MM.1S (cell line): ENCODE data around the gene SLFN5.
"Not testable (repeated sequence)": the region's sequence is repeated elsewhere in the genome, so short reads cannot be mapped to it uniquely, and the experiment has no call there.

Experiments
- DNase-seq: peaks from one replicate; pipeline ENCODE4 v3.0.0-alpha.2; 2015
- H2AFZ ChIP-seq: fragments of 300-600 bp; sonication (generic); 2 replicates; pipeline ENCODE4 v1.6.0; 2016; ENCODE audit warnings: antibody characterized with exemption, low read length
- H3F3A ChIP-seq: fragments of 300-600 bp; sonication (generic); 2 replicates; pipeline ENCODE4 v1.6.1; 2016; ENCODE audit warnings: mild to moderate bottlenecking, antibody characterized with exemption, low read length, moderate library complexity, mixed read lengths; ENCODE audit not compliant: insufficient read depth
- H3K27ac ChIP-seq: fragments of 300-600 bp; sonication (generic); 2 replicates; pipeline ENCODE4 v1.5.1; 2016; ENCODE audit warnings: mild to moderate bottlenecking, low read length
- H3K27me3 ChIP-seq: fragments of 300-600 bp; sonication (generic); replicated peaks from 2 replicates; pipeline ENCODE4 v1.6.0; 2016; ENCODE audit warnings: low read length; ENCODE audit not compliant: insufficient read depth
- H3K36me3 ChIP-seq: fragments of 300-600 bp; sonication (generic); replicated peaks from 2 replicates; pipeline ENCODE4 v1.6.1; 2016; ENCODE audit warnings: mild to moderate bottlenecking, low read length, mixed read lengths; ENCODE audit not compliant: insufficient read depth
- H3K4me1 ChIP-seq: fragments of 300-600 bp; sonication (generic); 2 replicates; pipeline ENCODE4 v1.6.1; 2016; ENCODE audit warnings: low read length, mixed read lengths
- H3K4me2 ChIP-seq: fragments of 300-600 bp; sonication (generic); 2 replicates; pipeline ENCODE4 v1.6.0; 2016; ENCODE audit warnings: low read depth, low read length
- H3K4me3 ChIP-seq: fragments of 300-600 bp; sonication (generic); 2 replicates; pipeline ENCODE4 v1.5.1; 2016; ENCODE audit warnings: low read length, mixed read lengths
- H3K79me2 ChIP-seq: fragments of 300-600 bp; sonication (generic); 2 replicates; pipeline ENCODE4 v1.6.1; 2016; ENCODE audit warnings: mixed run types, low read length, mixed read lengths
- H3K9ac ChIP-seq: fragments of 300-600 bp; sonication (generic); 2 replicates; pipeline ENCODE4 v1.6.1; 2016; ENCODE audit warnings: low read length, mixed read lengths
- H3K9me2 ChIP-seq: fragments of 300-600 bp; sonication (generic); replicated peaks from 2 replicates; pipeline ENCODE4 v1.6.1; 2016; ENCODE audit warnings: mild to moderate bottlenecking, low read length, mixed read lengths; ENCODE audit not compliant: insufficient read depth
- H3K9me3 ChIP-seq: fragments of 300-600 bp; sonication (generic); replicated peaks from 2 replicates; pipeline ENCODE4 v1.6.1; 2016; ENCODE audit warnings: mild to moderate bottlenecking, low read length, mixed read lengths; ENCODE audit not compliant: insufficient read depth
- H4K20me1 ChIP-seq: fragments of 300-600 bp; sonication (generic); 2 replicates; pipeline ENCODE4 v1.6.1; 2016; ENCODE audit warnings: mild to moderate bottlenecking, low read length, moderate library complexity, mixed read lengths; ENCODE audit not compliant: insufficient read depth
- CTCF ChIP-seq: fragments of 300-600 bp; sonication (generic); IDR thresholded peaks from 2 replicates; pipeline ENCODE4 v1.5.1; 2016; ENCODE audit warnings: antibody characterized with exemption, low read length, mixed read lengths
- EZH2 ChIP-seq: fragments of 300-600 bp; sonication (generic); optimal IDR thresholded peaks from 2 replicates; pipeline ENCODE3; 2017; ENCODE audit warnings: low read depth, mild to moderate bottlenecking, antibody characterized with exemption, low read length, mixed read lengths
- EZH2phosphoT487 ChIP-seq: fragments of 300-600 bp; sonication (generic); IDR thresholded peaks from 2 replicates; pipeline ENCODE4 v1.6.1; 2018; ENCODE audit warnings: antibody characterized with exemption, low read length

Gene SLFN5

GRCh38 chr17:35259001-35259400 lies 16.1 kb downstream of the SLFN5 start:
- Histone ChIP-seq H3K79me2 (no peaks in the 10 kb centered on the region), H3K9me2 (no peaks in the 10 kb centered on the region), H3K27ac (no peak overlapping the region), H2AFZ (no peak overlapping the region), H4K20me1 (no peaks in the 10 kb centered on the region), H3K4me2 (no peak overlapping the region), H3F3A (no peaks in the 10 kb centered on the region), H3K36me3 (no peaks in the 10 kb centered on the region), H3K4me1 (no peaks in the 10 kb centered on the region), H3K4me3 (no peak overlapping the region), H3K27me3 (no peaks in the 10 kb centered on the region), H3K9me3 (no peaks in the 10 kb centered on the region), H3K9ac (no peak overlapping the region)
- no peak for DNase-seq
- TF ChIP-seq EZH2phosphoT487, result no peak
- no peak for TF ChIP-seq CTCF
- no peak for TF ChIP-seq EZH2

GRCh38 chr17:35265071-35265470 lies 22.2 kb downstream of the SLFN5 start:
- no peak overlapping the region for H3K4me3 ChIP-seq
- no peaks in the 10 kb centered on the region for H3K9me2 ChIP-seq
- H3F3A ChIP-seq, result no peaks in the 10 kb centered on the region
- H3K79me2 ChIP-seq, result no peaks in the 10 kb centered on the region
- TF ChIP-seq EZH2 (no peak), EZH2phosphoT487 (no peak), CTCF (no peak)
- DNase-seq, result no peak
- no peaks in the 10 kb centered on the region for H3K4me1 ChIP-seq
- no peak overlapping the region for H3K4me2 ChIP-seq
- H2AFZ ChIP-seq, result no peak overlapping the region
- no peak overlapping the region for H3K27ac ChIP-seq
- H3K36me3 ChIP-seq, result no peaks in the 10 kb centered on the region
- H4K20me1 ChIP-seq, result no peaks in the 10 kb centered on the region
- no peaks in the 10 kb centered on the region for H3K27me3 ChIP-seq
- H3K9ac ChIP-seq, result no peak overlapping the region
- no peaks in the 10 kb centered on the region for H3K9me3 ChIP-seq

- Histone ChIP-seq H4K20me1 (no peaks in the 10 kb centered on the region), H3K27ac (no peak overlapping the region), H3K79me2 (no peaks in the 10 kb centered on the region), H3K4me1 (no peaks in the 10 kb centered on the region), H2AFZ (no peak overlapping the region), H3K27me3 (no peaks in the 10 kb centered on the region), H3K4me2 (no peak overlapping the region), H3F3A (no peaks in the 10 kb centered on the region), H3K9me3 (no peaks in the 10 kb centered on the region), H3K9me2 (no peaks in the 10 kb centered on the region), H3K36me3 (no peaks in the 10 kb centered on the region), H3K4me3 (no peak overlapping the region), H3K9ac (no peak overlapping the region)
- TF ChIP-seq EZH2phosphoT487 (no peak), EZH2 (no peak), CTCF (no peak)
- DNase-seq, result no peak
Observed at GRCh38 chr17:35265566-35266141, 22.8 kb downstream of the SLFN5 start.

- not testable (repeated sequence) for H4K20me1 ChIP-seq, H3F3A ChIP-seq, H3K4me2 ChIP-seq, H3K27me3 ChIP-seq, H2AFZ ChIP-seq, H3K4me1 ChIP-seq, H3K9ac ChIP-seq, H3K4me3 ChIP-seq, H3K79me2 ChIP-seq, H3K36me3 ChIP-seq, H3K9me3 ChIP-seq, H3K9me2 ChIP-seq, H3K27ac ChIP-seq, DNase-seq
Observed at GRCh38 chr17:35274167-35275066, 31.5 kb downstream of the SLFN5 start.

GRCh38 chr17:35278454-35278853 lies 35.6 kb downstream of the SLFN5 start:
- not testable (repeated sequence) for DNase-seq, H3K4me1 ChIP-seq, H2AFZ ChIP-seq, H3K9ac ChIP-seq, H4K20me1 ChIP-seq, H3K4me3 ChIP-seq, H3K27ac ChIP-seq, H3K9me3 ChIP-seq, H3K4me2 ChIP-seq, H3K79me2 ChIP-seq, H3K36me3 ChIP-seq, H3F3A ChIP-seq, H3K9me2 ChIP-seq
- peaks cover 16% of the 10 kb centered on the region; the same call in 1 of the 2 replicates for H3K27me3 ChIP-seq
